Left renal cortex interstitium (tissue), 4 donors: ENCODE data around the gene IMPA2. TPM values are rescaled to one million over a fixed set of nuclear protein-coding genes. Genes with fewer than 3 reads are reported as not detected.

Source experiments
- DNase-seq, 4 donors: peaks; one replicate each; pipeline ENCODE4 v3.0.0-alpha.2; 2013; ENCODE audit warnings: low read depth in 4 of 4, low spot score in 2 of 4, missing footprints in 1 of 4
- polyA plus RNA-seq, 4 donors: library from polyadenylated mRNA; unstranded; fragments of 120-200 nt; gene quantifications; one replicate each; pipeline ENCODE4 v1.2.1, GENCODE V29; 2013; ENCODE audit not compliant: insufficient read length in 4 of 4

The IMPA2 gene
- polyA plus RNA-seq, 4 donors = 91.3 to 109 (median 96.0) TPM

GRCh38 chr18:12041561-12041960 is 60.3 kb downstream of the IMPA2 start:
- DNase-seq = no peak

- no peak for DNase-seq
Measured at GRCh38 chr18:12043811-12044210, 62.5 kb downstream of the IMPA2 start.

- DNase-seq = no peak
Measured at GRCh38 chr18:12044591-12044990, 63.3 kb downstream of the IMPA2 start.

- DNase-seq = no peak
Measured at GRCh38 chr18:12046046-12046750, 64.9 kb downstream of the IMPA2 start.

- no peak for DNase-seq
Measured at GRCh38 chr18:12046751-12047335, 65.5 kb downstream of the IMPA2 start.

GRCh38 chr18:12048010-12048826 is 66.9 kb downstream of the IMPA2 start:
- no peak for DNase-seq

GRCh38 chr18:12048827-12049175 is 67.5 kb downstream of the IMPA2 start:
- no peak for DNase-seq

GRCh38 chr18:12049978-12050811 is 68.9 kb downstream of the IMPA2 start:
- no peak for DNase-seq

GRCh38 chr18:12052866-12053265 is 71.6 kb downstream of the IMPA2 start:
- DNase-seq = no peak

- no peak for DNase-seq
Measured at GRCh38 chr18:12053289-12053688, 72.0 kb downstream of the IMPA2 start.

GRCh38 chr18:12056034-12056883 is 75.0 kb downstream of the IMPA2 start:
- DNase-seq = no peak

GRCh38 chr18:12056884-12057402 is 75.6 kb downstream of the IMPA2 start:
- no peak for DNase-seq

GRCh38 chr18:12057419-12058039 is 76.2 kb downstream of the IMPA2 start:
- no peak for DNase-seq

GRCh38 chr18:12059334-12060181 is 78.3 kb downstream of the IMPA2 start:
- DNase-seq = no peak

GRCh38 chr18:12060182-12060870 is 79.0 kb downstream of the IMPA2 start:
- DNase-seq = no peak

GRCh38 chr18:12061685-12062084 is 80.4 kb downstream of the IMPA2 start:
- no peak for DNase-seq

- DNase-seq = no peak
Measured at GRCh38 chr18:12062974-12063373, 81.7 kb downstream of the IMPA2 start.
